Right renal cortex interstitium (tissue), 3 donors: ENCODE data around the gene SLC16A12. TPM values are rescaled to one million over a fixed set of nuclear protein-coding genes. Genes with fewer than 3 reads are reported as not detected.

Experiments
- DNase-seq, 3 donors: peaks; one replicate each; pipeline ENCODE4 v3.0.0-alpha.2; 2013; ENCODE audit warnings: low read depth in 3 of 3, low spot score in 2 of 3
- polyA plus RNA-seq, 3 donors: library from polyadenylated mRNA; unstranded; fragments of 120-200 nt; gene quantifications; one replicate each; pipeline ENCODE4 v1.2.1, GENCODE V29; 2013; ENCODE audit not compliant: insufficient read length in 3 of 3

SLC16A12 gene
- polyA plus RNA-seq, 3 donors = 27.8 to 34.1 (median 33.0) TPM

GRCh38 chr10:89516149-89516832 lies 19.1 kb downstream of the SLC16A12 start:
- no peak for DNase-seq

GRCh38 chr10:89515031-89515841 lies 20.2 kb downstream of the SLC16A12 start:
- no peak for DNase-seq

GRCh38 chr10:89513206-89513605 lies 22.2 kb downstream of the SLC16A12 start:
- DNase-seq = no peak

- no peak for DNase-seq
Observed at GRCh38 chr10:89505640-89506275, 29.6 kb downstream of the SLC16A12 start.

- DNase-seq = no peak
Observed at GRCh38 chr10:89504691-89505090, 30.7 kb downstream of the SLC16A12 start.

GRCh38 chr10:89503652-89504370 lies 31.6 kb downstream of the SLC16A12 start:
- DNase-seq = no peak

GRCh38 chr10:89503151-89503550 lies 32.2 kb downstream of the SLC16A12 start:
- DNase-seq = no peak

- DNase-seq = no peak
Observed at GRCh38 chr10:89502549-89502948, 32.8 kb downstream of the SLC16A12 start.

- no peak for DNase-seq
Observed at GRCh38 chr10:89494575-89494974, 40.8 kb downstream of the SLC16A12 start.

GRCh38 chr10:89494068-89494467 lies 41.3 kb downstream of the SLC16A12 start:
- DNase-seq = no peak

GRCh38 chr10:89491932-89492331 lies 43.5 kb downstream of the SLC16A12 start:
- no peak for DNase-seq

- no peak for DNase-seq
Observed at GRCh38 chr10:89490596-89491335, 44.6 kb downstream of the SLC16A12 start.

GRCh38 chr10:89482256-89482655 lies 53.1 kb downstream of the SLC16A12 start:
- no peak for DNase-seq

- no peak for DNase-seq
Observed at GRCh38 chr10:89481662-89482061, 53.7 kb downstream of the SLC16A12 start.

GRCh38 chr10:89479771-89480446 lies 55.5 kb downstream of the SLC16A12 start:
- DNase-seq = no peak

GRCh38 chr10:89478739-89479654 lies 56.4 kb downstream of the SLC16A12 start:
- no peak for DNase-seq

- DNase-seq = no peak
Observed at GRCh38 chr10:89478085-89478738, 57.2 kb downstream of the SLC16A12 start.

- DNase-seq = no peak
Observed at GRCh38 chr10:89476150-89476549, 59.2 kb downstream of the SLC16A12 start.
